Transverse colon (tissue), 4 donors: ENCODE measurements around the gene KDM1B. TPM values are rescaled to one million over a fixed set of nuclear protein-coding genes. Genes with fewer than 3 reads are reported as not detected.

ENCODE experiments used
- DNase-seq: peaks from one replicate; pipeline ENCODE4 v3.0.0-alpha.2; 2019
- H3K27ac ChIP-seq, 4 donors: fragments of 200-600 bp; sonication (generic); 2 replicates each; pipeline ENCODE4 v1.5.1; 2016 to 2018; ENCODE audit warnings: inconsistent platforms in 4 of 4
- H3K27me3 ChIP-seq: fragments of 200-600 bp; sonication (generic); 2 replicates; pipeline ENCODE4 v1.5.1; 2017; ENCODE audit warnings: inconsistent platforms
- H3K36me3 ChIP-seq, 4 donors: fragments of 200-600 bp; sonication (generic); 2 replicates each; pipeline ENCODE4 v1.5.1; 2017 to 2019; ENCODE audit warnings: inconsistent platforms in 4 of 4
- H3K4me1 ChIP-seq, 4 donors: fragments of 200-600 bp; sonication (generic); 2 replicates each; pipeline ENCODE4 v1.5.1; 2017 to 2020; ENCODE audit warnings: inconsistent platforms in 4 of 4
- H3K4me3 ChIP-seq, 4 donors: fragments of 200-600 bp; sonication (generic); 1 replicate in 1 of 4; 2 replicates in 3 of 4; pipeline versions ENCODE4 v1.5.1 to v1.6.1; 2017 to 2019; ENCODE audit warnings: inconsistent platforms in 4 of 4
- H3K9me3 ChIP-seq, 2 donors: fragments of 200-600 bp; sonication (generic); 2 replicates each; pipeline ENCODE4 v1.5.1; 2017 to 2019; ENCODE audit warnings: inconsistent platforms in 2 of 2
- CTCF ChIP-seq, 5 experiments: fragments of 200-600 bp in 3 of 5; fragments of 450-650 bp in 2 of 5; sonication (generic) in 3 of 5; IDR thresholded peaks; 1 replicate in 2 of 5; 2 replicates in 3 of 5; pipeline ENCODE4 v1.5.1; 2016 to 2017; ENCODE audit warnings: antibody characterized with exemption in 5 of 5, inconsistent platforms in 3 of 5, mild to moderate bottlenecking in 2 of 5, moderate library complexity in 1 of 5
- EP300 ChIP-seq: sonication (generic); formaldehyde crosslinking; IDR thresholded peaks from one replicate; pipeline ENCODE4 v1.6.1; 2017; ENCODE audit warnings: antibody characterized with exemption, low read depth
- POLR2A ChIP-seq: fragments of 450-650 bp; IDR thresholded peaks from one replicate; pipeline ENCODE4 v1.6.1; 2016; ENCODE audit warnings: antibody characterized with exemption, mild to moderate bottlenecking, moderate library complexity
- POLR2AphosphoS5 ChIP-seq, 3 donors: sonication (generic); formaldehyde crosslinking; IDR thresholded peaks; one replicate each; pipeline ENCODE4 v1.6.1; 2016; ENCODE audit warnings: antibody characterized with exemption in 3 of 3
- WGBS, 2 donors: methylation state at CpG; one replicate each; pipeline ENCODE4 v1.1.5; 2018; ENCODE audit warnings: low coverage in 1 of 2; 5-methylcytosine and 5-hydroxymethylcytosine counted together
- in situ Hi-C, 4 donors: fragments of 200-750 bp; cut with MboI; loops; one replicate each; pipeline versions ENCODE4 v1.15.0 to v1.15.1; 2017; ENCODE audit warnings: low sequenced_read_pairs in 3 of 4, low pct_ligation_motif_present in 1 of 4, low pct_unique_long_range_greater_than_20kb in 1 of 4
- intact Hi-C: fragments of 100-400 bp; cut with DNase I; formaldehyde crosslinking; loops from one replicate; pipeline ENCODE4 v1.15.1; 2023; ENCODE audit warnings: low total_unique reads
- total RNA-seq, 4 donors: library from RNA; depleted of rRNA; stranded (reverse); fragments of >200 nt; gene quantifications; one replicate each; pipeline ENCODE4 v1.1.0, GENCODE V29; 2016

The KDM1B gene
- total RNA-seq, 4 donors from 2014 or later: 18.9 to 70.7 (median 40.0) TPM

GRCh38 chr6:18254793-18255192 is 99.6 kb downstream of the KDM1B start:
- Histone ChIP-seq H3K27me3 (no peaks in the 10 kb centered on the region), H3K27ac (no peak overlapping the region), H3K36me3 (peaks cover 0 to 47% (median 19%) of the 10 kb centered on the region in 4 donors), H3K9me3 (no peaks in the 10 kb centered on the region), H3K4me3 (no peak overlapping the region), H3K4me1 (peaks cover 1 to 6% (median 5%) of the 10 kb centered on the region in 4 donors)
- WGBS, 2 donors: 74 to 77% methylated on average over 1 to 6 of the region's 6 CpGs
- in situ Hi-C loops: no loop called here
- intact Hi-C loops: no loop called here
- DNase-seq: no peak
- no peak for TF ChIP-seq POLR2A
- no peak for TF ChIP-seq POLR2AphosphoS5 (IDR thresholded peaks at IDR 0.05)
- TF ChIP-seq CTCF (IDR thresholded peaks at IDR 0.05): no peak
- no peak for TF ChIP-seq EP300

- TF ChIP-seq EP300: no peak
- no peak for TF ChIP-seq POLR2A
- no peak for TF ChIP-seq CTCF (IDR thresholded peaks at IDR 0.05)
- TF ChIP-seq POLR2AphosphoS5 (IDR thresholded peaks at IDR 0.05): no peak
- no peak overlapping the region for H3K27ac ChIP-seq
- no peaks in the 10 kb centered on the region for H3K9me3 ChIP-seq
- in situ Hi-C loops: no loop called here
- intact Hi-C loops: loop anchor here (10.0 kb wide), 1 partner anchor 105 kb away; the partner anchor contains the start of genes KDM1B and TPMT
- no peak overlapping the region for H3K4me3 ChIP-seq
- H3K27me3 ChIP-seq: no peaks in the 10 kb centered on the region
- 78 to 85% methylated on average over 4 of the region's 4 CpGs for WGBS, 2 donors
- H3K4me1 ChIP-seq: peaks cover 24 to 38% (median 28%) of the 10 kb centered on the region in 4 donors
- DNase-seq: no peak
- H3K36me3 ChIP-seq: peaks cover 0 to 27% (median 12%) of the 10 kb centered on the region in 4 donors
Measured at GRCh38 chr6:18259675-18260447, 104.6 kb downstream of the KDM1B start.

DNA sequence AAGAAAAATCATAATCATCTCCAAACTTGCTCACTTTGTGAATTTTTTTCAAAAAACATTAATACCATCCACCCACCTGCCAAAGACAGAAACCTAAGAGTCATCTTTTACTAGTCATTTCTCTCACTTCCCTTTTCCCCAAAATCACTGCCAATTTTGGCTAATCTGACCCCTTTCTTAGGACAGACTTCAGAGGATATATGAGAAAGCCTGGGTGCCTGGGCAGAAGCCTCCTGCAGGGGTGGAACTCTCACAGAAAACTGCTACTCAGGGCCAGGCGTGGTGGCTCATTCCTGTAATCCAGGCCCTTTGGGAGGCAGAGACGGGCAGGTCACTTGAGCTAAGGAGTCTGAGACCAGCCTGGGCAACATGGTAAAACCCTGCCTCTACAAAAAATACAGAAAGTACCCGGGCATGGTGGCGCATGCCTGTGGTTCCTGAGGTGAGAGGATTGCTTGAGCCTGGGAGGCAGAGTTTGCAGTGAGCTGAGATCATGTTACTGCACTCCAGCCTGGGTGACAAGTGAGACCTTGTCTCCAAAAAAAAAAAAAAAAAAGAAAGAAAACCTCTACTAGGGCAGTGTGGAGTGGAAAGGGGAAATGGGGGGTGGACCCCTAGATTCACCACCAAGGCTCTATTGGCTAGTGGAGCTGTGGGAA is 105.4 kb downstream of the KDM1B start:
- in situ Hi-C loops: no loop called here
- Histone ChIP-seq H3K27ac (peak overlapping the region in 2 of 4 donors; percentile 16 to 34), H3K9me3 (no peaks in the 10 kb centered on the region), H3K4me1 (peaks cover 29 to 43% (median 32%) of the 10 kb centered on the region in 4 donors), H3K36me3 (peaks cover 0 to 20% (median 9%) of the 10 kb centered on the region in 4 donors), H3K4me3 (no peak overlapping the region), H3K27me3 (no peaks in the 10 kb centered on the region)
- intact Hi-C loops: loop anchor here (10.0 kb wide), 1 partner anchor 106 kb away; the partner anchor contains the start of genes KDM1B and TPMT
- no peak for TF ChIP-seq POLR2AphosphoS5 (IDR thresholded peaks at IDR 0.05)
- TF ChIP-seq POLR2A: no peak
- no peak for TF ChIP-seq CTCF (IDR thresholded peaks at IDR 0.05)
- no peak for TF ChIP-seq EP300
- DNase-seq: no peak
- WGBS, 2 donors: 40 to 46% methylated on average over 2 to 4 of the region's 4 CpGs

GRCh38 chr6:18261877-18262276 is 106.7 kb downstream of the KDM1B start:
- in situ Hi-C loops (no loop called here), intact Hi-C loops (loop anchor here (10.0 kb wide), 1 partner anchor 107 kb away; the partner anchor contains the start of genes KDM1B and TPMT)
- H3K27ac ChIP-seq: no peak overlapping the region
- H3K4me3 ChIP-seq: no peak overlapping the region
- DNase-seq: no peak
- H3K9me3 ChIP-seq: no peaks in the 10 kb centered on the region
- WGBS, 2 donors: 63 to 83% methylated on average over 6 of the region's 6 CpGs
- H3K36me3 ChIP-seq: peaks cover 0 to 10% (median 5%) of the 10 kb centered on the region in 4 donors
- no peak for TF ChIP-seq POLR2AphosphoS5 (IDR thresholded peaks at IDR 0.05)
- TF ChIP-seq EP300: no peak
- no peak for TF ChIP-seq CTCF (IDR thresholded peaks at IDR 0.05)
- TF ChIP-seq POLR2A: no peak
- H3K4me1 ChIP-seq: peaks cover 29 to 43% (median 32%) of the 10 kb centered on the region in 4 donors
- H3K27me3 ChIP-seq: no peaks in the 10 kb centered on the region
